Left lung (tissue), 10 donors: ENCODE measurements around the gene RNF115. TPM values are rescaled to one million over a fixed set of nuclear protein-coding genes. Genes with fewer than 3 reads are reported as not detected.

Experiments used
- ATAC-seq: fragments of 200-7000 bp; cut with Tn5 transposase; one replicate; pipeline ENCODE4 v1.9.1; 2020; ENCODE audit warnings: moderate library complexity
- DNase-seq, 4 donors: peaks; one replicate each; pipeline ENCODE4 v3.0.0-alpha.2; 2013 to 2020
- H3K27ac ChIP-seq, 2 donors: fragments of 200-600 bp; sonication (generic) in 1 of 2; one replicate each; pipeline versions ENCODE4 v1.5.0 to v1.8.0; 2020 to 2021
- H3K27me3 ChIP-seq, 2 donors: fragments of 200-600 bp; sonication (generic) in 1 of 2; one replicate each; pipeline versions ENCODE4 v1.5.0 to v1.8.0; 2020 to 2021
- H3K36me3 ChIP-seq, 2 donors: fragments of 200-600 bp; sonication (generic) in 1 of 2; one replicate each; pipeline versions ENCODE4 v1.5.0 to v1.8.0; 2020 to 2021
- H3K4me1 ChIP-seq, 2 donors: fragments of 200-600 bp; one replicate each; pipeline ENCODE4 v1.8.0; 2021
- H3K4me3 ChIP-seq, 2 donors: fragments of 200-600 bp; sonication (generic) in 1 of 2; one replicate each; pipeline versions ENCODE4 v1.5.0 to v1.8.0; 2020 to 2021; ENCODE audit warnings: mild to moderate bottlenecking in 1 of 2
- H3K9me3 ChIP-seq, 2 donors: fragments of 200-600 bp; sonication (generic) in 1 of 2; one replicate each; pipeline versions ENCODE4 v1.5.0 to v1.8.0; 2020 to 2021
- intact Hi-C, 2 donors: fragments of 100-400 bp; cut with DNase I; formaldehyde crosslinking; loops; one replicate each; pipeline versions ENCODE4 v1.11.2 to v1.14.2; 2022
- polyA plus RNA-seq, 6 donors: library from polyadenylated mRNA; unstranded; fragments of 120-200 nt; gene quantifications; one replicate each; pipeline ENCODE4 v1.2.1, GENCODE V29; 2013; ENCODE audit not compliant: insufficient read length in 6 of 6
- total RNA-seq, 2 donors: library from RNA; stranded (reverse); fragmentation: NEBNext Ultra II Directional; extraction: Animal tissue kit (Norgen Biotek cat#: 25700); gene quantifications; one replicate each; pipeline ENCODE4 v1.2.1, GENCODE V29; 2021
- TF ChIP-seq, protein P1 (sequence below), 2 donors: fragments of 200-600 bp; sonication (generic) in 1 of 2; IDR thresholded peaks; one replicate each; pipeline versions ENCODE4 v1.5.0 to v1.8.0; 2021; ENCODE audit warnings: antibody characterized with exemption in 2 of 2
- donor health status: DM: no; HTN: yes; CAD: no.
- donor health status: DM: no; HTN: no; CAD: no.

RNF115 gene
- total and polyA plus RNA-seq, 8 donors, result 11.8 to 20.4 (median 18.1) TPM

DNA sequence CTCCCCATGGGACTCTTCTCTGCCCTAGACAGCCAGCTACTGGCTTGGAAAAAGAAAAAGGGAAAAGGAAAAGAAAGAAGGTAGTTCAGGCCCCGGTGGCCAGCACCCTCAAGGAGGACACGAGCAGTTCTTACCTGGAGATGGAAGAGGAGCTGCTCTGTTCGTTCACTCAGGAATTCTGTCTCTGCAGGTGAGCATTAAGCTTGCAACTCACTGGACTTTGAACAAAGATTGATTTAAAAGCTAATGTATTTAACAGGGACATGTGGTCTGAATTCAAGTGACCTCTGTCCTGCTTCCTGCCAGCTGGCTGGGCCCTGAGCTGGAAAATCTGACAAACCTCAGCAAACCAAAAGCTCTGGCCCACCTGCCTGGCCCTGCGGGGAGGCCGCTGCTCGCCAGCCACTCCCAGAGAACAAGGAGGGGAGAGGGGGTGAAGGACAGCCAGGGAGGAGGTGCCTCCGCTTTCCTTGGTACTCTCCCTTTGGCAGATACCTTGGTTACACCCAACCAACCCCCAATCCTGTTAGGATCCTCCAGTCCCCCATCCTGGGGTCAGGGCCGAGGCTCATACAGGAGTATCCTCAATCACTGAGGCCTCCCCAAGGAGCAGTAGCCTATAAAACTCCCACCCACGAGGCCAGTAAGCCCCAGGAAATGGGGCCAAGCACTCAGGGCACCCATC is 116.6 kb downstream of the RNF115 start, which contains the start of gene PDZK1:
TSS of gene PDZK1 (minus strand) at position 186 of the 685 bp plus-strand sequence. CDS start 19,347 bp downstream, outside the sequence.
- Histone ChIP-seq H3K27ac (no peak within 1 kb of the TSS), H3K9me3 (no peaks in the 10 kb centered on the region), H3K4me3 (no peak within 1 kb of the TSS), H3K4me1 (no peaks in the 10 kb centered on the region), H3K27me3 (no peaks in the 10 kb centered on the region), H3K36me3 (no peaks in the 10 kb centered on the region)
- TF ChIP-seq, protein P1, sequence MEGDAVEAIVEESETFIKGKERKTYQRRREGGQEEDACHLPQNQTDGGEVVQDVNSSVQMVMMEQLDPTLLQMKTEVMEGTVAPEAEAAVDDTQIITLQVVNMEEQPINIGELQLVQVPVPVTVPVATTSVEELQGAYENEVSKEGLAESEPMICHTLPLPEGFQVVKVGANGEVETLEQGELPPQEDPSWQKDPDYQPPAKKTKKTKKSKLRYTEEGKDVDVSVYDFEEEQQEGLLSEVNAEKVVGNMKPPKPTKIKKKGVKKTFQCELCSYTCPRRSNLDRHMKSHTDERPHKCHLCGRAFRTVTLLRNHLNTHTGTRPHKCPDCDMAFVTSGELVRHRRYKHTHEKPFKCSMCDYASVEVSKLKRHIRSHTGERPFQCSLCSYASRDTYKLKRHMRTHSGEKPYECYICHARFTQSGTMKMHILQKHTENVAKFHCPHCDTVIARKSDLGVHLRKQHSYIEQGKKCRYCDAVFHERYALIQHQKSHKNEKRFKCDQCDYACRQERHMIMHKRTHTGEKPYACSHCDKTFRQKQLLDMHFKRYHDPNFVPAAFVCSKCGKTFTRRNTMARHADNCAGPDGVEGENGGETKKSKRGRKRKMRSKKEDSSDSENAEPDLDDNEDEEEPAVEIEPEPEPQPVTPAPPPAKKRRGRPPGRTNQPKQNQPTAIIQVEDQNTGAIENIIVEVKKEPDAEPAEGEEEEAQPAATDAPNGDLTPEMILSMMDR (IDR thresholded peaks at IDR 0.05), result no peak
- DNase-seq (no peak), ATAC-seq (no peak)
- intact Hi-C loops, result no loop called here

DNA sequence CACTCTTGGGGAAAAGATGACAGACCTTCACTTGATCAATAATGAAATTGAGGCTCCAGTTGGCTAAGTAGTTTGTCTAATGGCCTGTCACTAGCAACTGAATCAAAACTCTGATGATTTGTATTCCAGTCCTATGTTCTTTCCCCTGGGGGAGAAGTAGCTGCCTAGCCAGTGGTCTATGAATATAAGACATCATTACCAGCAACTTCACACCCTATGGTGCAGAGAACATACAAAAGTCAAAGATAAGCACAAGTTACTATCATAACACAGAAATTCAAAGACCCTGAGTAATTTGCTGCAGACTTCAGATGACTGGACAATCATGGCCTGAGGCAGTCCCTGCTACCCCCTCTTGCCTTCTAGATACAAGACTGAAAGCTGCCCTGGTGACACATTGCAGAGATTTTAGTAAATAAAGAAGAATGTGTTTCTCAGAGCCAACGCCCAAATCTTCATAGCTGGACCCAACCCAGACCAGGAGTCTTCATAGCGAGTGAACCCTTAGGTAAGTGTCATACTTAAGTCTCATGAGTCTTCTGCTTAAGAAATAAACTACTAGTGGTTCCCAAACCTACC is 117.7 kb downstream of the RNF115 start:
- ATAC-seq (no peak), DNase-seq (no peak)
- TF ChIP-seq, protein P1 (IDR thresholded peaks at IDR 0.05), result no peak
- H3K27me3 ChIP-seq, result no peaks in the 10 kb centered on the region
- no peak overlapping the region for H3K27ac ChIP-seq
- no peaks in the 10 kb centered on the region for H3K9me3 ChIP-seq
- H3K36me3 ChIP-seq, result no peaks in the 10 kb centered on the region
- H3K4me1 ChIP-seq, result no peaks in the 10 kb centered on the region
- intact Hi-C loops, result no loop called here
- H3K4me3 ChIP-seq, result no peak overlapping the region

DNA sequence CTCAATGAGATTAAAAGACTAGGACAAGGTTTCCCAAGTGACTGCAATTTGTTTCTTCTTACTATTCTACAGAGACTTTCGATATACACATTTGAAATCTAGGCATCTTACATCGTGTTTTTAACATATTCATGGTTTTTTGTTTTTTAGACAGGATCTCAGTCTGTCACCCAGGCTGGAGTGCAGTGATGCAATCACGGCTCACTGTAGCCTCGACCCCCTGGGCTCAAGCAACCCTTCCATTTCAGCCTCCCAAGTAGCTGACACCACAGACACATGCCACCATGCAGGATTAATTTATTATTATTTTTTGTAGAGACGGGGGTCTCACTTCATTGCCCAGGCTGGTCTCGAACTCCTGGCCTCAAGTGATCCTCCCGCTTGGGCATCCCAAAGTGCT is 118.3 kb downstream of the RNF115 start:
- intact Hi-C loops, result no loop called here
- Histone ChIP-seq H3K4me1 (no peaks in the 10 kb centered on the region), H3K27me3 (no peaks in the 10 kb centered on the region), H3K27ac (no peak overlapping the region), H3K4me3 (no peak overlapping the region), H3K9me3 (no peaks in the 10 kb centered on the region), H3K36me3 (no peaks in the 10 kb centered on the region)
- TF ChIP-seq, protein P1 (IDR thresholded peaks at IDR 0.05), result no peak
- ATAC-seq, result no peak
- no peak for DNase-seq

DNA sequence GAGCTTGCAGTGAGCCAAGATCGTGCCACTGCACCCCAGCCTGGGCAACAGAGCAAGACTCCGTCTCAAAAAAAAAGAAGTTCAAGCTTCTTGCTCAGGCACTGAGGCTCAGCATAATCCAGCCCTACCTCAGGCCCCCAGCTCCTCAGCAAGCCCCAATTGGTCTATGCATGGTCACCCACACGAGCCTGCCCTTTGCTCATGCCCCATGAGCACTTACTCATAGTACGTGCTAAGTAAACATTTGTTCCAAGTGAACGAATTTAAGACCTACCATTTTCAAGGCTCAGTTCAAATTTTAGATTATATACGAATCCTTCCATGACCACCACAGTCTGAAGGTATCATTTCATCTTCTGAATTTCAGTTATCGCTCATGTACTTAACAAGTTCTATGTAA is 121.1 kb downstream of the RNF115 start:
- ATAC-seq (no peak), DNase-seq (no peak)
- Histone ChIP-seq H3K36me3 (no peaks in the 10 kb centered on the region), H3K4me3 (no peak overlapping the region), H3K9me3 (no peaks in the 10 kb centered on the region), H3K27ac (no peak overlapping the region), H3K27me3 (no peaks in the 10 kb centered on the region), H3K4me1 (no peaks in the 10 kb centered on the region)
- TF ChIP-seq, protein P1 (IDR thresholded peaks at IDR 0.05), result no peak
- intact Hi-C loops, result no loop called here

DNA sequence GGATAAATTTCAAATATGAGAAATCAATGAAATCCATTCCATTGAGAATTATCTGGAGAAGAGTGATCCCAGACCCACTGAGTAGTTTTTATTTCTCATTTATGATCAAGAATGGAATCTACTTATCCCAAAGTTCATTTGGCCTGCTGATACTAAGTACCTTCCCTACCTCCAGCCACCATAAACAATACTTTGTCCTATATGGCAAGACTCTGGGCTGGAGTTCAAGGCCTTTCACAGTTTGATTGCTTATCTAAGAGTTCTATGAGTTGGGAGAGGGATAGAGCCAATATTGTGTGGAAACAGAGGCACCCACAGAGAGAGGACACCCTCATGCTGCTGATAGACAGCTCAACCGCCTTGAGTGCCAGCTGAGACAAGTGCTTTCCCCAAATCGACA is 121.8 kb downstream of the RNF115 start:
- no peak for DNase-seq
- Histone ChIP-seq H3K27ac (no peak overlapping the region), H3K4me3 (no peak overlapping the region), H3K27me3 (no peaks in the 10 kb centered on the region), H3K9me3 (no peaks in the 10 kb centered on the region), H3K4me1 (no peaks in the 10 kb centered on the region), H3K36me3 (no peaks in the 10 kb centered on the region)
- intact Hi-C loops, result no loop called here
- TF ChIP-seq, protein P1 (IDR thresholded peaks at IDR 0.05), result no peak
- ATAC-seq, result no peak
